H9 (cell line): Measurements from ENCODE around the gene ANKRD13B. TPM values are rescaled to one million over a fixed set of nuclear protein-coding genes. Genes with fewer than 3 reads are reported as not detected.

Source experiments
- DNase-seq: peaks from one replicate; pipeline ENCODE4 v3.0.0-alpha.2; 2017
- H2AFZ ChIP-seq: one replicate; pipeline ENCODE4 v1.6.1; 2013; ENCODE audit warnings: mild to moderate bottlenecking, low read length, control low read depth, moderate library complexity
- H2AK5ac ChIP-seq: 2 replicates; pipeline ENCODE4 v1.6.1; 2013; ENCODE audit warnings: low read length, control low read depth, mixed read lengths; ENCODE audit not compliant: insufficient read length
- H2BK120ac ChIP-seq: one replicate; pipeline ENCODE4 v1.6.1; 2013; ENCODE audit warnings: low read depth, mild to moderate bottlenecking, low read length, control low read depth, inconsistent platforms; ENCODE audit not compliant: poor library complexity, severe bottlenecking
- H2BK12ac ChIP-seq: 2 replicates; pipeline ENCODE4 v1.6.1; 2013; ENCODE audit warnings: low read length, control low read depth, mixed read lengths, low read depth; ENCODE audit not compliant: insufficient read length
- H2BK15ac ChIP-seq: 2 replicates; pipeline ENCODE4 v1.6.1; 2013; ENCODE audit warnings: low read depth, low read length, control low read depth
- H2BK20ac ChIP-seq: one replicate; pipeline ENCODE4 v1.6.1; 2013; ENCODE audit warnings: low read depth, mild to moderate bottlenecking, low read length, control low read depth, inconsistent platforms; ENCODE audit not compliant: poor library complexity, severe bottlenecking
- H2BK5ac ChIP-seq: 2 replicates; pipeline ENCODE4 v1.6.1; 2013; ENCODE audit warnings: low read length, control low read depth, mixed read lengths; ENCODE audit not compliant: insufficient read length
- H3K14ac ChIP-seq: 2 replicates; pipeline ENCODE4 v1.6.1; 2013; ENCODE audit warnings: low read length, control low read depth; ENCODE audit not compliant: insufficient read depth
- H3K18ac ChIP-seq: 2 replicates; pipeline ENCODE4 v1.6.1; 2013; ENCODE audit warnings: low read depth, mild to moderate bottlenecking, mixed read lengths, low read length, control low read depth; ENCODE audit not compliant: insufficient read length
- H3K23ac ChIP-seq: 2 replicates; pipeline ENCODE4 v1.6.1; 2013; ENCODE audit warnings: low read length, control low read depth, mixed read lengths, low read depth; ENCODE audit not compliant: insufficient read length
- H3K23me2 ChIP-seq: 2 replicates; pipeline ENCODE4 v1.6.1; 2013; ENCODE audit warnings: low read depth, mild to moderate bottlenecking, mixed read lengths, low read length, control low read depth; ENCODE audit not compliant: insufficient read length, poor library complexity, severe bottlenecking
- H3K27ac ChIP-seq: 2 replicates; pipeline ENCODE4 v1.5.1; 2013; ENCODE audit warnings: low read length, control low read depth, mixed read lengths, low read depth; ENCODE audit not compliant: insufficient read length
- H3K27me3 ChIP-seq: 2 replicates; pipeline ENCODE4 v1.6.1; 2013; ENCODE audit warnings: low read length, control low read depth, inconsistent platforms; ENCODE audit not compliant: insufficient read depth
- H3K4ac ChIP-seq: 2 replicates; pipeline ENCODE4 v1.6.1; 2013; ENCODE audit warnings: low read depth, mild to moderate bottlenecking, control low read depth, inconsistent platforms, low read length, moderate library complexity
- H3K4me1 ChIP-seq: 2 replicates; pipeline ENCODE4 v1.6.1; 2013; ENCODE audit warnings: low read length, control low read depth, inconsistent platforms; ENCODE audit not compliant: insufficient read depth
- H3K4me2 ChIP-seq: 2 replicates; pipeline ENCODE4 v1.6.1; 2013; ENCODE audit warnings: low read length, control low read depth, mixed read lengths; ENCODE audit not compliant: insufficient read length, insufficient read depth
- H3K56ac ChIP-seq: 2 replicates; pipeline ENCODE4 v1.6.1; 2013; ENCODE audit warnings: low read depth, mild to moderate bottlenecking, mixed read lengths, low read length, control low read depth; ENCODE audit not compliant: insufficient read length
- H3K79me1 ChIP-seq: 2 replicates; pipeline ENCODE4 v1.6.1; 2013; ENCODE audit warnings: low read depth, mild to moderate bottlenecking, moderate library complexity, low read length, control low read depth, inconsistent platforms; ENCODE audit not compliant: insufficient read depth, poor library complexity, severe bottlenecking
- H3K79me2 ChIP-seq: 2 replicates; pipeline ENCODE4 v1.6.1; 2013; ENCODE audit warnings: low read length, control low read depth, inconsistent platforms; ENCODE audit not compliant: insufficient read depth
- H3K9ac ChIP-seq: 2 replicates; pipeline ENCODE4 v1.6.1; 2013; ENCODE audit warnings: low read length, control low read depth, mixed read lengths; ENCODE audit not compliant: insufficient read length; ENCODE audit errors: extremely low read depth
- H3K9me3 ChIP-seq: one replicate; pipeline ENCODE4 v1.6.1; 2013; ENCODE audit warnings: low read depth, low read length, inconsistent platforms; ENCODE audit not compliant: control insufficient read depth
- H3T11ph ChIP-seq: one replicate; pipeline ENCODE4 v1.6.1; 2013; ENCODE audit warnings: mild to moderate bottlenecking, low read length, control low read depth, inconsistent platforms
- H4K20me1 ChIP-seq: one replicate; pipeline ENCODE4 v1.6.1; 2013; ENCODE audit not compliant: control insufficient read depth, insufficient read length, insufficient read depth
- H4K5ac ChIP-seq: 2 replicates; pipeline ENCODE4 v1.6.1; 2013; ENCODE audit warnings: low read depth, mild to moderate bottlenecking, mixed read lengths, low read length, control low read depth; ENCODE audit not compliant: insufficient read length
- H4K8ac ChIP-seq: replicated peaks from 2 replicates; pipeline ENCODE4 v1.6.1; 2013; ENCODE audit warnings: low read length, control low read depth, mixed read lengths, low read depth; ENCODE audit not compliant: insufficient read length
- H4K91ac ChIP-seq: 2 replicates; pipeline ENCODE4 v1.6.1; 2013; ENCODE audit warnings: low read depth, mild to moderate bottlenecking, moderate library complexity, mixed read lengths, low read length, control low read depth; ENCODE audit not compliant: insufficient read length
- H3K27ac Mint-ChIP-seq, 3 experiments: 2 replicates in 2 of 3; 3 replicates in 1 of 3; pipeline ENCODE4 v1.8.0; 2020 to 2021; ENCODE audit warnings: mixed read lengths in 3 of 3, mild to moderate bottlenecking in 1 of 3, moderate library complexity in 1 of 3
- H3K27me3 Mint-ChIP-seq: 2 replicates; pipeline ENCODE4 v1.8.0; 2021; ENCODE audit warnings: low read depth, mild to moderate bottlenecking, moderate library complexity, mixed read lengths
- H3K36me3 Mint-ChIP-seq, 3 experiments: 2 replicates in 2 of 3; 3 replicates in 1 of 3; pipeline ENCODE4 v1.8.0; 2020 to 2021; ENCODE audit warnings: low read depth in 3 of 3, mixed read lengths in 3 of 3; ENCODE audit not compliant: insufficient read depth in 1 of 3
- H3K4me1 Mint-ChIP-seq, 2 experiments: 2 replicates each; pipeline ENCODE4 v1.8.0; 2020; ENCODE audit warnings: mixed read lengths in 2 of 2
- H3K4me3 Mint-ChIP-seq, 2 experiments: 2 replicates in 1 of 2; 3 replicates in 1 of 2; pipeline ENCODE4 v1.8.0; 2020 to 2021; ENCODE audit warnings: mild to moderate bottlenecking in 2 of 2, mixed read lengths in 2 of 2, moderate library complexity in 1 of 2
- H3K9me3 Mint-ChIP-seq, 2 experiments: 2 replicates in 1 of 2; 3 replicates in 1 of 2; pipeline ENCODE4 v1.8.0; 2020; ENCODE audit warnings: mild to moderate bottlenecking in 2 of 2, mixed read lengths in 2 of 2, moderate library complexity in 1 of 2
- WGBS: extraction: QIAGEN DNeasy Blood & Tissue Kit; methylation state at CpG from one replicate; pipeline ENCODE4 v1.1.7; 2013; ENCODE audit warnings: missing lambda C conversion rate, low lambda C conversion rate, mixed read lengths; ENCODE audit not compliant: insufficient read length; ENCODE audit errors: extremely low coverage; 5-methylcytosine and 5-hydroxymethylcytosine counted together
- total RNA-seq: library from RNA; stranded (reverse); gene quantifications from 2 replicates; pipeline ENCODE4 v1.2.1, GENCODE V29; 2021
- TF ChIP-seq, protein P1 (sequence below): fragments of 200-600 bp; sonication (generic); conservative IDR thresholded peaks from 3 replicates; pipeline ENCODE4 v1.8.0; 2021; ENCODE audit warnings: antibody characterized with exemption, mild to moderate bottlenecking

The ANKRD13B gene
- total RNA-seq, 1 experiment from 2014 or later = 24.2 TPM

GRCh38 chr17:29661213-29661612 is 68.3 kb downstream of the ANKRD13B start:
- no peak overlapping the region for H3K14ac ChIP-seq
- no CpG with 5 or more reads among the region's 2 CpGs for WGBS

More at GRCh38 chr17:29661213-29661612, 68.3 kb downstream of the ANKRD13B start:
- Histone ChIP-seq H3K27me3 (no peaks in the 10 kb centered on the region), H2BK120ac (no peak overlapping the region), H4K20me1 (no peaks in the 10 kb centered on the region), H2BK12ac (no peak overlapping the region), H2BK20ac (no peak overlapping the region), H3K4me1 (no peaks in the 10 kb centered on the region; the same call in 1 of the 2 replicates), H3K4ac (no peak overlapping the region), H2AK5ac (no peak overlapping the region), H4K91ac (no peak overlapping the region), H3K18ac (no peak overlapping the region), H3K79me1 (no peaks in the 10 kb centered on the region), H3K23ac (no peak overlapping the region), H2BK5ac (no peak overlapping the region), H3T11ph (no peak overlapping the region), H3K23me2 (no peaks in the 10 kb centered on the region), H4K8ac (no peak overlapping the region), H4K5ac (no peak overlapping the region), H2BK15ac (no peak overlapping the region), H3K9ac (no peak overlapping the region), H2AFZ (no peak overlapping the region), H3K79me2 (no peaks in the 10 kb centered on the region), H3K27ac (no peak overlapping the region), H3K9me3 (no peaks in the 10 kb centered on the region), H3K4me2 (no peak overlapping the region), H3K56ac (no peak overlapping the region)
- no peak for DNase-seq
- Mint-ChIP-seq H3K9me3 (no peaks in the 10 kb centered on the region), H3K27ac (peak overlapping the region in 1 of 3 experiments; percentile 8; a peak in 1 of 7 replicates), H3K4me1 (peaks cover 6% of the 10 kb centered on the region in 2 experiments), H3K36me3 (peaks cover 0 to 8% (median 1%) of the 10 kb centered on the region in 3 experiments; a peak in 3 of 7 replicates), H3K4me3 (no peak overlapping the region), H3K27me3 (no peaks in the 10 kb centered on the region)
- TF ChIP-seq, protein P1, sequence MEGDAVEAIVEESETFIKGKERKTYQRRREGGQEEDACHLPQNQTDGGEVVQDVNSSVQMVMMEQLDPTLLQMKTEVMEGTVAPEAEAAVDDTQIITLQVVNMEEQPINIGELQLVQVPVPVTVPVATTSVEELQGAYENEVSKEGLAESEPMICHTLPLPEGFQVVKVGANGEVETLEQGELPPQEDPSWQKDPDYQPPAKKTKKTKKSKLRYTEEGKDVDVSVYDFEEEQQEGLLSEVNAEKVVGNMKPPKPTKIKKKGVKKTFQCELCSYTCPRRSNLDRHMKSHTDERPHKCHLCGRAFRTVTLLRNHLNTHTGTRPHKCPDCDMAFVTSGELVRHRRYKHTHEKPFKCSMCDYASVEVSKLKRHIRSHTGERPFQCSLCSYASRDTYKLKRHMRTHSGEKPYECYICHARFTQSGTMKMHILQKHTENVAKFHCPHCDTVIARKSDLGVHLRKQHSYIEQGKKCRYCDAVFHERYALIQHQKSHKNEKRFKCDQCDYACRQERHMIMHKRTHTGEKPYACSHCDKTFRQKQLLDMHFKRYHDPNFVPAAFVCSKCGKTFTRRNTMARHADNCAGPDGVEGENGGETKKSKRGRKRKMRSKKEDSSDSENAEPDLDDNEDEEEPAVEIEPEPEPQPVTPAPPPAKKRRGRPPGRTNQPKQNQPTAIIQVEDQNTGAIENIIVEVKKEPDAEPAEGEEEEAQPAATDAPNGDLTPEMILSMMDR = no peak
